K562 (cell line): ENCODE measurements around the gene CBFA2T3. TPM values are rescaled to one million over a fixed set of nuclear protein-coding genes. Genes with fewer than 3 reads are reported as not detected.

ENCODE experiments used
- ATAC-seq: fragments of 200-7000 bp; cut with Tn5 transposase; 3 replicates; pipeline ENCODE4 v1.9.1; 2020; ENCODE audit warnings: moderate library complexity
- BruUV-seq: library from RNA; stranded (reverse); fragments of 400-500 nt; replicated peaks from 2 replicates; lab custom pipeline; 2021; lab: Mats Ljungman, UMichigan
- CTCF ChIA-PET: fragments of 300-600 bp; formaldehyde crosslinking; extraction: SDS; loops from one replicate; lab custom pipeline; 2021; ENCODE audit warnings: low intra/inter-chr PET ratio; lab: Yijun Ruan, JAX
- POLR2A ChIA-PET: fragments of 300-600, 350-650 bp; sonication (Branson Sonifier 250); formaldehyde crosslinking; extraction: SDS; loops from one replicate; lab custom pipeline; 2021; ENCODE audit warnings: antibody characterized with exemption, inconsistent platforms; lab: Yijun Ruan, JAX
- DNase-seq, 4 experiments: peaks; one replicate each; pipeline versions ENCODE4 v3.0.0 to v3.0.0-alpha.2; 2011 to 2018; ENCODE audit warnings: low spot score in 3 of 4, mixed read lengths in 3 of 4; ENCODE audit errors: extremely low read depth in 1 of 4
- FAIRE-seq: peaks from 2 replicates; lab custom pipeline; 2011; peaks lifted over from hg19 to GRCh38; lab: Jason Lieb, UNC
- H2AFZ ChIP-seq: 2 replicates; pipeline ENCODE4 v1.6.0; 2011; ENCODE audit warnings: low read depth, low read length, control low read depth, inconsistent platforms
- H3K27ac ChIP-seq: fragments of 200-600 bp; 3 replicates; pipeline ENCODE4 v1.8.0; 2011; ENCODE audit warnings: low read depth, mild to moderate bottlenecking, control low read depth, inconsistent platforms, low read length, moderate library complexity, mixed read lengths; ENCODE audit errors: extremely low read depth
- H3K27me3 ChIP-seq, 2 experiments: fragments of 300-600 bp in 1 of 2; 2 replicates in 1 of 2; 3 replicates in 1 of 2; pipeline versions ENCODE4 v1.6.0 to v1.8.0; 2011; ENCODE audit warnings: inconsistent platforms in 2 of 2, low read length in 2 of 2, mild to moderate bottlenecking in 1 of 2, mixed read lengths in 1 of 2, moderate library complexity in 1 of 2; ENCODE audit not compliant: control insufficient read depth in 2 of 2, insufficient read depth in 2 of 2
- H3K36me3 ChIP-seq: fragments of 300-600 bp; 3 replicates; pipeline ENCODE4 v1.8.0; 2011; ENCODE audit warnings: mild to moderate bottlenecking, low read length, inconsistent platforms; ENCODE audit not compliant: control insufficient read depth, insufficient read depth
- H3K4me1 ChIP-seq, 2 experiments: fragments of 200-600 bp in 1 of 2; replicated peaks in 1 of 2; 2 replicates in 1 of 2; 3 replicates in 1 of 2; pipeline versions ENCODE4 v1.5.1 to v1.8.0; 2011; ENCODE audit warnings: inconsistent platforms in 2 of 2, low read length in 2 of 2, mild to moderate bottlenecking in 1 of 2, mixed read lengths in 1 of 2, moderate library complexity in 1 of 2; ENCODE audit not compliant: control insufficient read depth in 2 of 2, insufficient read depth in 2 of 2
- H3K4me2 ChIP-seq: 2 replicates; pipeline ENCODE4 v1.6.1; 2011; ENCODE audit warnings: low read length, control low read depth, inconsistent platforms, mixed read lengths; ENCODE audit not compliant: insufficient read depth
- H3K4me3 ChIP-seq: fragments of 200-600 bp; sonication (generic), shearing (Covaris generic); 2 replicates; pipeline ENCODE4 v1.5.1; 2016; ENCODE audit warnings: control low read depth, inconsistent platforms
- H3K79me2 ChIP-seq: fragments of 200-600 bp; 3 replicates; pipeline ENCODE4 v1.8.0; 2011; ENCODE audit warnings: low read length, inconsistent platforms; ENCODE audit not compliant: control insufficient read depth, insufficient read depth
- H3K9ac ChIP-seq, 2 experiments: 2 replicates each; pipeline versions ENCODE4 v1.6.0 to v1.6.1; 2011; ENCODE audit warnings: low read depth in 2 of 2, low read length in 2 of 2, control low read depth in 1 of 2, inconsistent platforms in 1 of 2, mild to moderate bottlenecking in 1 of 2, mixed read lengths in 1 of 2; ENCODE audit not compliant: insufficient read depth in 1 of 2
- H3K9me1 ChIP-seq: one replicate; pipeline ENCODE4 v1.6.0; 2011; ENCODE audit warnings: inconsistent platforms, mild to moderate bottlenecking, low read length, moderate library complexity; ENCODE audit not compliant: control insufficient read depth, insufficient read depth
- H3K9me3 ChIP-seq: replicated peaks from 2 replicates; pipeline ENCODE4 v1.5.1; 2011; ENCODE audit warnings: low read depth, low read length, inconsistent platforms; ENCODE audit not compliant: control insufficient read depth, insufficient read depth
- H4K20me1 ChIP-seq: replicated peaks from 2 replicates; pipeline ENCODE4 v1.6.1; 2011; ENCODE audit warnings: low read length, inconsistent platforms, mixed read lengths; ENCODE audit not compliant: control insufficient read depth, insufficient read depth
- BCOR ChIP-seq: fragments of 450-650 bp; IDR thresholded peaks from 2 replicates; pipeline ENCODE4 v1.6.1; 2016
- MTF1 ChIP-seq: fragments of 250-450 bp; sonication (Bioruptor Pico); IDR thresholded peaks from 2 replicates; pipeline ENCODE4 v1.9.0; 2021; ENCODE audit warnings: moderate library complexity, mild to moderate bottlenecking, inconsistent platforms, borderline replicate concordance
- MXI1 ChIP-seq: IDR thresholded peaks from 2 replicates; pipeline ENCODE4 v1.6.1; 2011; ENCODE audit warnings: low read depth, mild to moderate bottlenecking, improper control_type of control experiment, low read length
- NFRKB ChIP-seq: fragments of 450-650 bp; IDR thresholded peaks from 2 replicates; pipeline ENCODE4 v1.6.1; 2016; ENCODE audit warnings: low read depth
- NR2C1 ChIP-seq, 2 experiments: fragments of 450-650 bp; IDR thresholded peaks; 2 replicates each; pipeline ENCODE4 v1.6.1; 2017; ENCODE audit warnings: mild to moderate bottlenecking in 2 of 2, antibody characterized with exemption in 1 of 2, inconsistent platforms in 1 of 2, missing compliant biosample characterization in 1 of 2, missing genetic modification characterization in 1 of 2
- RCOR1 ChIP-seq, 2 experiments: IDR thresholded peaks; 2 replicates each; pipeline ENCODE4 v1.6.1; 2012; ENCODE audit warnings: low read depth in 2 of 2, low read length in 2 of 2, borderline replicate concordance in 1 of 2, improper control_type of control experiment in 1 of 2
- ZNF146 ChIP-seq: IDR thresholded peaks from one replicate; pipeline ENCODE4 v1.6.1; 2018; ENCODE audit warnings: missing compliant biosample characterization; ENCODE audit not compliant: unreplicated experiment
- WGBS: fragments of 100-300 bp; shearing (Covaris generic); methylation state at CpG from one replicate; pipeline ENCODE4 v1.1.6; 2016; ENCODE audit warnings: low coverage, mixed read lengths; ENCODE audit not compliant: insufficient coverage; ENCODE audit errors: missing lambda C conversion rate; 5-methylcytosine and 5-hydroxymethylcytosine counted together
- in situ Hi-C: fragments of 300-500 bp; cut with MboI; formaldehyde crosslinking; loops from 4 replicates; pipeline ENCODE4 v1.15.0; 2018; ENCODE audit warnings: inconsistent platforms, mixed read lengths
- intact Hi-C: fragments of 100-400 bp; cut with micrococcal nuclease; formaldehyde crosslinking; loops from 2 replicates; pipeline ENCODE4 v1.14.2; 2022
- polyA plus RNA-seq, 8 experiments: library from polyadenylated mRNA; depleted of rRNA in 4 of 8; stranded (reverse) in 5 of 8; unstranded in 3 of 8; fragments of >200 nt; fragmentation: Nextera tagmentation in 2 of 8; fragmentation: Illumina TruSeq in 1 of 8; extraction: Ambion mirVana in 2 of 8; extraction: Trizol in 1 of 8; gene quantifications; 2 replicates each; pipeline versions ENCODE4 v1.2.1 to v1.2.3, GENCODE V29; 2011 to 2014; ENCODE audit warnings: inconsistent platforms in 1 of 8, missing spikeins in 1 of 8
- total RNA-seq, 7 experiments: library from RNA; depleted of rRNA in 6 of 7; stranded (reverse); fragments of >200 nt in 6 of 7; fragmentation: Illumina TruSeq in 2 of 7; extraction: Trizol in 2 of 7; gene quantifications; 2 replicates each; pipeline versions ENCODE4 v1.2.1 to v1.2.3, GENCODE V29; 2011 to 2021; ENCODE audit warnings: low replicate concordance in 1 of 7

Gene CBFA2T3
- total and polyA plus RNA-seq, 9 of the 15 experiments (the other 6 are each of a cell fraction or from before 2014, with no cell fraction given), result 2.3 to 145 (median 6.7) TPM

GRCh38 chr16:88914750-88915368 is 62.1 kb downstream of the CBFA2T3 start (continued):
- TF ChIP-seq NR2C1 (IDR thresholded peaks at IDR 0.05) (no peak), NR2C1 (tag; IDR thresholded peaks at IDR 0.05) (no peak), MXI1 (no peak)
- TF ChIP-seq, all 486 proteins: peak for 0

- BruUV-seq, result no TSS peak
- TF ChIP-seq ZNF146 (CRISPR knock-in tag), result peak; percentile 97
- TF ChIP-seq BCOR, result peak; percentile 66; the same call in 1 of the 2 replicates
- TF ChIP-seq RCOR1 (IDR thresholded peaks at IDR 0.05; ENCODE audit: borderline replicate concordance in 1 of 2, low read depth in 2 of 2, low read length in 2 of 2), result no peak
- TF ChIP-seq MTF1 (CRISPR knock-in tag), result no peak
- no peak for TF ChIP-seq NFRKB
- intact Hi-C loops, result no loop called here
- no peaks in the 10 kb centered on the region for H3K27me3 ChIP-seq
- no peak overlapping the region for H3K4me3 ChIP-seq
- H3K4me1 ChIP-seq, result peaks cover 0 to 54% of the 10 kb centered on the region in 2 experiments; a peak in 3 of 5 replicates
- no peak for ATAC-seq
- in situ Hi-C loops, result no loop called here
- no peak for DNase-seq
- H3K79me2 ChIP-seq, result peaks cover 94% of the 10 kb centered on the region
- H2AFZ ChIP-seq, result no peak overlapping the region
- H3K36me3 ChIP-seq, result peaks cover 87% of the 10 kb centered on the region
- H3K9ac ChIP-seq, result no peak overlapping the region
- H3K4me2 ChIP-seq, result no peak overlapping the region
- H3K9me3 ChIP-seq, result no peaks in the 10 kb centered on the region
- CTCF ChIA-PET, result no interaction called here
- H3K9me1 ChIP-seq, result peaks cover 5% of the 10 kb centered on the region
- peaks cover 50% of the 10 kb centered on the region for H4K20me1 ChIP-seq
- WGBS, result 96% methylated on average over 13 of the region's 13 CpGs
- no peak for FAIRE-seq
- H3K27ac ChIP-seq, result no peak overlapping the region
- POLR2A ChIA-PET, result no interaction called here
Measured at GRCh38 chr16:88913870-88914269, 63.1 kb downstream of the CBFA2T3 start.
